CD14-positive monocyte (primary cell): ENCODE results near the gene IKZF2. TPM values are rescaled to one million over a fixed set of nuclear protein-coding genes. Genes with fewer than 3 reads are reported as not detected.

Source experiments
- DNase-seq, 3 donors: peaks; one replicate each; pipeline ENCODE4 v3.0.0-alpha.2; 2011 to 2022
- H2AFZ ChIP-seq: 2 replicates; pipeline ENCODE4 v1.6.0; 2012; ENCODE audit warnings: mild to moderate bottlenecking, low read depth, low read length, inconsistent platforms; ENCODE audit not compliant: insufficient read depth, poor library complexity, severe bottlenecking
- H3K27ac ChIP-seq, 2 donors: 1 replicate in 1 of 2; 2 replicates in 1 of 2; pipeline ENCODE4 v1.5.1; 2012 to 2013; ENCODE audit warnings: low read length in 2 of 2, control low read depth in 1 of 2, inconsistent platforms in 1 of 2, low read depth in 1 of 2, mild to moderate bottlenecking in 1 of 2
- H3K27me3 ChIP-seq, 2 donors: one replicate each; pipeline versions ENCODE4 v1.6.0 to v1.6.1; 2011 to 2013; ENCODE audit warnings: low read length in 2 of 2; ENCODE audit not compliant: control insufficient read depth in 2 of 2, insufficient read depth in 2 of 2
- H3K36me3 ChIP-seq, 2 donors: replicated peaks in 1 of 2; 1 replicate in 1 of 2; 2 replicates in 1 of 2; pipeline versions ENCODE4 v1.5.1 to v1.6.1; 2012 to 2013; ENCODE audit warnings: low read length in 2 of 2, control low read depth in 1 of 2, inconsistent platforms in 1 of 2, mild to moderate bottlenecking in 1 of 2; ENCODE audit not compliant: insufficient read depth in 2 of 2, control insufficient read depth in 1 of 2
- H3K4me1 ChIP-seq, 2 donors: 1 replicate in 1 of 2; 2 replicates in 1 of 2; pipeline versions ENCODE4 v1.5.1 to v1.6.1; 2012 to 2013; ENCODE audit warnings: low read length in 2 of 2, control low read depth in 1 of 2, inconsistent platforms in 1 of 2, mild to moderate bottlenecking in 1 of 2, moderate library complexity in 1 of 2; ENCODE audit not compliant: insufficient read depth in 2 of 2, control insufficient read depth in 1 of 2
- H3K4me2 ChIP-seq: replicated peaks from 2 replicates; pipeline ENCODE3; 2012; ENCODE audit warnings: low read length, moderate library complexity, mild to moderate bottlenecking; ENCODE audit not compliant: poor library complexity, severe bottlenecking; ENCODE audit errors: extremely low read depth
- H3K4me3 ChIP-seq, 3 experiments: fragments of 200-600 bp in 1 of 3; sonication (generic) in 1 of 3; replicated peaks in 1 of 3; 1 replicate in 2 of 3; 2 replicates in 1 of 3; pipeline ENCODE4 v1.5.1; 2011 to 2013; ENCODE audit warnings: low read length in 3 of 3, mild to moderate bottlenecking in 3 of 3, control low read depth in 2 of 3, low read depth in 2 of 3, inconsistent platforms in 1 of 3, moderate library complexity in 1 of 3
- H3K79me2 ChIP-seq: 2 replicates; pipeline ENCODE4 v1.6.0; 2012; ENCODE audit warnings: mild to moderate bottlenecking, control low read depth, inconsistent platforms, low read length, moderate library complexity; ENCODE audit not compliant: insufficient read depth
- H3K9ac ChIP-seq: 2 replicates; pipeline ENCODE4 v1.6.0; 2017; ENCODE audit warnings: low read length, mild to moderate bottlenecking; ENCODE audit not compliant: insufficient read depth, poor library complexity, severe bottlenecking
- H3K9me3 ChIP-seq, 2 donors: replicated peaks in 1 of 2; 1 replicate in 1 of 2; 2 replicates in 1 of 2; pipeline versions ENCODE4 v1.5.1 to v1.6.1; 2012 to 2013; ENCODE audit warnings: low read length in 2 of 2, control low read depth in 1 of 2; ENCODE audit not compliant: control insufficient read depth in 1 of 2, insufficient read depth in 1 of 2
- H4K20me1 ChIP-seq: 2 replicates; pipeline ENCODE4 v1.6.0; 2012; ENCODE audit warnings: mild to moderate bottlenecking, low read length, control low read depth, moderate library complexity; ENCODE audit not compliant: insufficient read depth
- H3K27ac Mint-ChIP-seq, 7 donors: one replicate each; pipeline ENCODE4 v1.8.0; 2020; ENCODE audit warnings: mild to moderate bottlenecking in 7 of 7, mixed read lengths in 7 of 7, moderate library complexity in 6 of 7, inconsistent platforms in 2 of 7
- H3K27me3 Mint-ChIP-seq, 3 donors: one replicate each; pipeline ENCODE4 v1.8.0; 2021 to 2022; ENCODE audit warnings: low read depth in 3 of 3, mild to moderate bottlenecking in 3 of 3, mixed read lengths in 3 of 3, moderate library complexity in 3 of 3, inconsistent platforms in 1 of 3
- H3K36me3 Mint-ChIP-seq, 2 donors: one replicate each; pipeline ENCODE4 v1.8.0; 2020; ENCODE audit warnings: mixed read lengths in 2 of 2, inconsistent platforms in 1 of 2, mild to moderate bottlenecking in 1 of 2
- H3K4me1 Mint-ChIP-seq: one replicate; pipeline ENCODE4 v1.8.0; 2020; ENCODE audit warnings: mild to moderate bottlenecking, mixed read lengths
- H3K4me3 Mint-ChIP-seq, 2 donors: one replicate each; pipeline ENCODE4 v1.8.0; 2020; ENCODE audit warnings: mild to moderate bottlenecking in 2 of 2, mixed read lengths in 2 of 2, moderate library complexity in 1 of 2
- H3K9me3 Mint-ChIP-seq, 7 donors: one replicate each; pipeline ENCODE4 v1.8.0; 2020 to 2022; ENCODE audit warnings: mixed read lengths in 7 of 7, mild to moderate bottlenecking in 6 of 7, moderate library complexity in 6 of 7, inconsistent platforms in 2 of 7
- WGBS: methylation state at CpG from one replicate; pipeline ENCODE4 v1.1.5; 2013; ENCODE audit warnings: missing lambda C conversion rate; ENCODE audit not compliant: insufficient coverage; 5-methylcytosine and 5-hydroxymethylcytosine counted together
- intact Hi-C, 2 donors: fragments of 100-400 bp; cut with micrococcal nuclease; formaldehyde crosslinking; loops; one replicate each; pipeline versions ENCODE4 v1.15.0 to v1.15.1; 2023
- polyA plus RNA-seq, 3 donors: library from polyadenylated mRNA; depleted of rRNA in 1 of 3; unstranded in 2 of 3; stranded (reverse) in 1 of 3; fragments of 300-500 nt in 2 of 3; fragments of >200 nt in 1 of 3; fragmentation: Illumina TruSeq in 2 of 3; gene quantifications; 1 replicate in 2 of 3; 2 replicates in 1 of 3; pipeline ENCODE4 v1.2.3, GENCODE V29; 2012 to 2021
- TF ChIP-seq, protein P1 (sequence below): fragments of 200-600 bp; IDR thresholded peaks from one replicate; pipeline ENCODE4 v1.8.0; 2022; ENCODE audit warnings: antibody characterized with exemption, mild to moderate bottlenecking

Gene IKZF2
- polyA plus RNA-seq, 3 donors = 0.10 to 0.12 (median 0.11) TPM

DNA sequence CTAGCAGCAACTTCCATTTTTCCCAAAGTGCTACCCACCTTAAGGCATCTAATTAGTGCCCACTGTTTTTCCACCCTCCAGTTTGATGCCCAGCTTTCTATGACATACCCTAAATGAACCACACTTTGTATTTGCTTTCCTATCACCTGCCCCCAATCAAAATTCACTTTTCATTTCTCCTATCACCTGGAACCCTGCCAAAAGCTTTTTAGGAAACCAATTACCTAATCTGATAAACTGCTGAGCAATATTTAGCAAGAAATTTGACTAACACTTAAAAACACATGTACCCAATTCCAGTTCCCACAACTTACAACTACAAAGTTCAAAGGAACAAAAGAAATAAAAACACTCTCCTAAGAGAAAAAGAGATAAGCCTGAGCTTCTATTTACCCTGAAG lies 71.7 kb downstream of the IKZF2 start:
- H3K36me3 ChIP-seq = no peaks in the 10 kb centered on the region
- no peak overlapping the region for H2AFZ ChIP-seq
- H3K27me3 Mint-ChIP-seq = peaks cover 0 to 4% (median 0%) of the 10 kb centered on the region in 3 donors
- DNase-seq = no peak
- H3K27ac ChIP-seq = no peak overlapping the region
- no peaks in the 10 kb centered on the region for H3K36me3 Mint-ChIP-seq
- H3K9me3 Mint-ChIP-seq = peaks cover 0 to 3% (median 2%) of the 10 kb centered on the region in 7 donors
- H4K20me1 ChIP-seq = no peaks in the 10 kb centered on the region
- H3K9ac ChIP-seq = no peak overlapping the region
- no peaks in the 10 kb centered on the region for H3K4me1 Mint-ChIP-seq
- H3K4me3 Mint-ChIP-seq = no peak overlapping the region
- H3K4me3 ChIP-seq = no peak overlapping the region
- H3K27ac Mint-ChIP-seq = no peak overlapping the region
- intact Hi-C loops = no loop called here
- H3K79me2 ChIP-seq = no peaks in the 10 kb centered on the region
- H3K9me3 ChIP-seq = no peaks in the 10 kb centered on the region
- no peaks in the 10 kb centered on the region for H3K4me1 ChIP-seq
- no peaks in the 10 kb centered on the region for H3K27me3 ChIP-seq
- H3K4me2 ChIP-seq = no peak overlapping the region
- TF ChIP-seq, protein P1, sequence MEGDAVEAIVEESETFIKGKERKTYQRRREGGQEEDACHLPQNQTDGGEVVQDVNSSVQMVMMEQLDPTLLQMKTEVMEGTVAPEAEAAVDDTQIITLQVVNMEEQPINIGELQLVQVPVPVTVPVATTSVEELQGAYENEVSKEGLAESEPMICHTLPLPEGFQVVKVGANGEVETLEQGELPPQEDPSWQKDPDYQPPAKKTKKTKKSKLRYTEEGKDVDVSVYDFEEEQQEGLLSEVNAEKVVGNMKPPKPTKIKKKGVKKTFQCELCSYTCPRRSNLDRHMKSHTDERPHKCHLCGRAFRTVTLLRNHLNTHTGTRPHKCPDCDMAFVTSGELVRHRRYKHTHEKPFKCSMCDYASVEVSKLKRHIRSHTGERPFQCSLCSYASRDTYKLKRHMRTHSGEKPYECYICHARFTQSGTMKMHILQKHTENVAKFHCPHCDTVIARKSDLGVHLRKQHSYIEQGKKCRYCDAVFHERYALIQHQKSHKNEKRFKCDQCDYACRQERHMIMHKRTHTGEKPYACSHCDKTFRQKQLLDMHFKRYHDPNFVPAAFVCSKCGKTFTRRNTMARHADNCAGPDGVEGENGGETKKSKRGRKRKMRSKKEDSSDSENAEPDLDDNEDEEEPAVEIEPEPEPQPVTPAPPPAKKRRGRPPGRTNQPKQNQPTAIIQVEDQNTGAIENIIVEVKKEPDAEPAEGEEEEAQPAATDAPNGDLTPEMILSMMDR = no peak

DNA sequence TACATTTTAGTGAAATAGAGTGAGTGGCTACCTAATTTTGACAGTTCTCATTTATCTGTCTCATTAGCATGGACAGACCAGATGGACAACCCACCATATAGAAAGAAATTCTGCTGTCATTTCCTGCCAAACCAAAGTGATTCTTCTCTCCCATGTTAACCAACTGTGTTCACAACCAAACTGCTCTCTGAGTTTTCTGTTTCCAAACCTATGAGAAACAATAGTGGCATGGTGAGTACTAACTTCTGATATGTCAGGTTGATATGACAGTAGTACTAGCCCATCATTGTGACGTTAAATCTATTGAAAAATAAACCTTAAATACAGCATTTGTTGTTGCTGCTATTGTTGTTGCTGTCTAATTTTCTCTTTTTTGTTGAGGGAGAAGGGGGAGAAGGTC lies 72.7 kb downstream of the IKZF2 start:
- H3K9me3 ChIP-seq = no peaks in the 10 kb centered on the region
- intact Hi-C loops = no loop called here
- H3K27ac Mint-ChIP-seq = no peak overlapping the region
- H3K4me1 ChIP-seq = no peaks in the 10 kb centered on the region
- H3K9me3 Mint-ChIP-seq = peaks cover 0 to 3% (median 2%) of the 10 kb centered on the region in 7 donors
- H3K4me2 ChIP-seq = no peak overlapping the region
- TF ChIP-seq, protein P1 = no peak
- no peaks in the 10 kb centered on the region for H3K79me2 ChIP-seq
- H3K36me3 Mint-ChIP-seq = no peaks in the 10 kb centered on the region
- H3K27me3 ChIP-seq = no peaks in the 10 kb centered on the region
- no peak overlapping the region for H3K4me3 ChIP-seq
- WGBS = no CpG with 5 or more reads among the region's 1 CpG
- H3K27me3 Mint-ChIP-seq = peaks cover 0 to 4% (median 0%) of the 10 kb centered on the region in 3 donors
- H3K36me3 ChIP-seq = no peaks in the 10 kb centered on the region
- H3K4me3 Mint-ChIP-seq = no peak overlapping the region
- H3K27ac ChIP-seq = no peak overlapping the region
- H2AFZ ChIP-seq = no peak overlapping the region
- H4K20me1 ChIP-seq = no peaks in the 10 kb centered on the region
- DNase-seq = no peak
- no peaks in the 10 kb centered on the region for H3K4me1 Mint-ChIP-seq
- no peak overlapping the region for H3K9ac ChIP-seq
